GM12892 (cell line): Measurements from ENCODE around the gene ENOX1.

Source experiments
- POLR2A ChIP-seq: IDR thresholded peaks from 2 replicates; pipeline ENCODE4 v1.6.1; 2011; ENCODE audit warnings: low read depth, low read length, control low read depth
- POLR2AphosphoS5 ChIP-seq: IDR thresholded peaks from 2 replicates; pipeline ENCODE4 v1.6.1; 2011; ENCODE audit warnings: low read depth, low read length, control low read depth
- TAF1 ChIP-seq: IDR thresholded peaks from 2 replicates; pipeline ENCODE4 v1.6.1; 2011; ENCODE audit warnings: low read depth, mild to moderate bottlenecking, control low read depth, low read length, borderline replicate concordance

DNA sequence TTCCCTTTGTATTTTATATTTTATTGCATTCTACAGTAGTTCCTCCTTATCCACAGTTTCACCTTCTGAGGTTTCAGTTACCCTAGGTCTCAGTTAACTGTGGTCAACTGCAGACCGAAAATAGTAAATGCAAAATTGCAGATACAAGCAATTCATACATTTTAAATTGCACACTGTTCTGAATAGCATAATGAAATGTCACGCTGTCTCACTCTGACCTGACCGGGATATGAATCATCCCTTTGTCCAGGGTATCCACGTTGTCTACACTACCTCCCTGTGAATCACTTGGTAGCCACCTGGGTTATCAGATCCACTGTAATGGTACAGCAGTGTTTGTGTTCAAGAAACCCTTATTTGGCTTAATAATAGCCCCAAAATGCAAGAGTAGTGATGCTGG, 438.4 kb downstream of the ENOX1 start:
- TF ChIP-seq POLR2A: no peak
- TF ChIP-seq POLR2AphosphoS5: no peak
- TF ChIP-seq TAF1: no peak
